GM12865 (cell line): ENCODE results near the gene SLC44A5.

Experiments
- DNase-seq: peaks from one replicate; pipeline ENCODE4 v3.0.0; 2010; ENCODE audit warnings: low read depth
- H3K4me3 ChIP-seq: 2 replicates; pipeline ENCODE4 v1.5.1; 2011; ENCODE audit warnings: mild to moderate bottlenecking, low read depth, low read length, control low read depth
- CTCF ChIP-seq: IDR thresholded peaks from 2 replicates; pipeline ENCODE4 v1.5.1; 2011; ENCODE audit warnings: low read length, control low read depth, low read depth, inconsistent platforms; ENCODE audit not compliant: insufficient read depth; ENCODE audit errors: missing control alignments

Gene SLC44A5

GRCh38 chr1:75243124-75243523 is 367.8 kb downstream of the SLC44A5 start:
- no peak overlapping the region for H3K4me3 ChIP-seq
- DNase-seq, result no peak
- no peak for TF ChIP-seq CTCF

DNA sequence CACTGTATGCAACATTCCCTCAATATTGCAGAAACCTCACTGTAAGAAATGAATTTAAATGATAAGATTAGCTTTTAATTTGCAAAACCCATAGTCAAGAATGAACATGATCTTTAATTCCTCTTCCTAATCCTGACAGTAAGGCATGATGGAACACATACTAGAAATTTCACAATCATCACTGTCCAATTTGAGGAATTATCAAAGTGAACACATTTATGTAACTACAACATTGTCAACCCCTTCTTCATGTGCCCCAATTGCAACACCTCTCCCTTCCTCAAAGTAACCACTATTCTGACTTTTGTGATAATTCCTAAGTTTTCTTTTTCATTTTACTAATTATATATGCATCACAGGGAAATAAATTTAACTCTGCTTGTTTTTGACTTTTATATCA is 373.6 kb downstream of the SLC44A5 start:
- no peak for TF ChIP-seq CTCF
- no peak overlapping the region for H3K4me3 ChIP-seq
- no peak for DNase-seq

DNA sequence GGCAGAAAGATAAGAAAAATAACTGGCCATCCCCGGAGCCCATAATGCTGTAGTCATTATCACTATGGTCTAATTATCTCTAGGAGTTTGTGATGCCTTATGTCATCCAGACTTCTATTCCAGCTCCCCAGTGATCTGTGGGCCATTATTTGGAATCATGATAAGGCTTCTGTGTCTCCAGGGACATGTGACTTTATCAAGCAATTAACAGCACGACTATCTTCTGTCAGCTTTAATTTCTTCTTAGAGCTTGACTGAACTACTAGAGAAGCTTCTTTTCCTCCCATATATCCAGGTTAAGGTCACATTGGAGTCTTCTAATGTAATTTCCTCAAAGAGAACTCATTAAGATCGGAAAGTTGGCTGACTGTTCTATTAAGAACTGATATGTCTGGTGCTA is 376.4 kb downstream of the SLC44A5 start:
- TF ChIP-seq CTCF, result no peak
- no peak overlapping the region for H3K4me3 ChIP-seq
- no peak for DNase-seq

DNA sequence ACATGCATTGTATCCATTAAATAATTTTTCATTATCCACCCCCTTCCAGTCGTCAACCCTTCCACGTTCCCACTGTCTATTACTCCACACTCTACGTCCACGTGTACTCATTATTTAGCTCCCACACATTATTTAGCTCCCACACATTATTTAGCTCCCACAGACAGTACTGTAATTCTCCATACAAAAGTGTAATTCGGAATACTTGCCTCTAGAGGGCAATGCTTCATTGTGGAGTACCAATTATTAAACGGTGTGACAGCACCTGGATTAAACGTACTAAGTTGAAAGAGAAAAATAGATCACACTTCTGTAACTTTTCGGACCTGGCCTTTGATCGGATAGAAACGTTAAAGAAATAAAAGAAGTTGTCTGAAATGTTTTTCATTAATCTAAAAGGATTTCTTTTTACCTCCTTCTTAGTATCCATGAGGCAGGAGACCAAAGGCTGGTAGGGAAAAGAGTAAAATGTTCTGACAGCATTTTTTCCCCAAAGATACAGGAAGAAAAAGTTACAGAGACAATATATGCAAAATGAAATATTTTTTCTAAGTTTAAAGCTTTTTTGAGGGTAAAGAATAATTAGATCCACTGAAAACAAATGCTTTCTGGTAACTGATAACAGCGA is 377.5 kb downstream of the SLC44A5 start:
- peak; percentile 57 for TF ChIP-seq CTCF
- DNase-seq, result peak; percentile 41
- no peak overlapping the region for H3K4me3 ChIP-seq

DNA sequence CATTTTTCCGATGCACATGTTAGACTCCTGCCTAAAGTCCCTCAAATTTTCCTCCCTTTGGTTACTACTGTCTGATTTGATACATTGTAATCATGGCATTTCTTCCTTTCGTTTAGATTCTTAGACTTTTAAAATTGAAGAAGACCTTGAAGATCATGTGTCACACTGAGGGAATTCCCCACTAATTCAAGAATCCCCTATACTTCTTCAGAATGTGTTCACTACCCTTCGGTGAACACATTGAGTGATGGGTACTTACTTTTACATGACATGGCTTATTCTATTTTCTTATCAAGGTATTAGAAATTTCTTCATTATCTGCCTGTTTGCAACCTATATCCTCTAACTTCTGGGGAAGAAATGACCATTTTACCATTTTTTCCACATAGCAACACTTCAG is 390.8 kb downstream of the SLC44A5 start:
- DNase-seq, result peak; percentile 1
- no peak for TF ChIP-seq CTCF
- H3K4me3 ChIP-seq, result no peak overlapping the region

DNA sequence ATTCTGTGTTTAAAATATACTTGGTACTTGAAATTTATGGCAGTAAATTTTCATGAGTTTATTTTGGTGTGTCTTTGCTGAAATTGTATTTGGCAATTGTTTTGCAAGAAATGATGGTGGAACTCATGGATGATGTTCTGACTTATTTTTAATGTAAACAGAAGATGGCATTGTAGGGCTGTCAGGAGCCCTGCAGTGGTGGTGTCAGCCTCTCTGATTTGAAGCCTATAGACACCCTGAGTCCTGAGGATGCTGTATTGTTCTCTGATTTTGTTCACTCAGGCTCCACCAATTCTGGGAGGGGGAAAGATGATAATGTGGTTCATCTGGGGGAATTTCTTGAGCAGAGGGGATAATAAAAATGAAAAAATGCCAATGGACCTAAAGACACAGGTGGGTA is 396.9 kb downstream of the SLC44A5 start:
- H3K4me3 ChIP-seq, result no peak overlapping the region
- DNase-seq, result no peak
- no peak for TF ChIP-seq CTCF

GRCh38 chr1:75211648-75212047 is 399.3 kb downstream of the SLC44A5 start:
- DNase-seq, result no peak
- H3K4me3 ChIP-seq, result no peak overlapping the region
- no peak for TF ChIP-seq CTCF
